GM19463 (cell line): ENCODE measurements around the gene RECQL5.

Experiments used
- ATAC-seq: cut with Tn5 transposase; IDR thresholded peaks from one replicate; pipeline ENCODE4 v1.9.1; 2021; ENCODE audit warnings: mild to moderate bottlenecking, moderate library complexity; ENCODE audit not compliant: unreplicated experiment

RECQL5 gene

DNA sequence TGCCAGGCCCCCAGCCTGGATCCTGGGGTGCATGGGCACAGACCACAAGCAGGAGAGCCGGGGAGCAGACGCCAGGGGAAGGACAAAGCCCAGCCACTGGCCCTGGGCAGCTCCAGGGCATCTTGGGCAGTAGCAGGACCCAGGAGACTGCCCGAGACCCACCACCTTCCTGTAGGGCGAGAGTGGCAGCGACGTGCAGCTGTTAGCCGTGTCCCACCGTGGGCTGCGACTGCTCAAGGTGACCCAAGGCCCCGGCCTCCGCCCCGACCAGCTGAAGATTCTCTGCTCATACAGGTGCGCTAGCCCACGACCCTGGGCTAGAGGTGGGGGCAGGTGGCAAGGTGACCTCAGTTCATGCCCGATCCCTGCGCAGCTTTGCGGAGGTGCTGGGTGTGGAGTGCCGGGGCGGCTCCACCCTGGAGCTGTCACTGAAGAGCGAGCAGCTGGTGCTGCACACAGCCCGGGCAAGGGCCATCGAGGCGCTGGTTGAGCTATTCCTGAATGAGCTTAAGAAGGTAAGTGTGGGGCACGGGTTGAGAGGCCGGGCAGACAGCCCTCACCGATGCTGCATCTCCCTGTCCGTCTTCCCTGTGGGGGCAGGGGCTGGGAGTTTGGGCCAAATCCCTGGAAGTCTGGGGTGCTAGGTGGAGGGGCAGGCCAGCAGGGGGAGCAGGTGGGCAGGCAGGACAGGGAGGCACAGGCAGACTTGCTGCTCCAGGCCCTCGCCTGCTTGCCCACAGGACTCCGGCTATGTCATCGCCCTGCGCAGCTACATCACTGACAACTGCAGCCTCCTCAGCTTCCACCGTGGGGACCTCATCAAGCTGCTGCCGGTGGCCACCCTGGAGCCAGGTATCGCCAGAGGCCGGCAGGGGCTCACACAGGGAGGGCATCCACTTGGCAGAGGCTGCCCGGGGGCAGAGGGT lies 47.2 kb downstream of the RECQL5 start:
- no peak for ATAC-seq

DNA sequence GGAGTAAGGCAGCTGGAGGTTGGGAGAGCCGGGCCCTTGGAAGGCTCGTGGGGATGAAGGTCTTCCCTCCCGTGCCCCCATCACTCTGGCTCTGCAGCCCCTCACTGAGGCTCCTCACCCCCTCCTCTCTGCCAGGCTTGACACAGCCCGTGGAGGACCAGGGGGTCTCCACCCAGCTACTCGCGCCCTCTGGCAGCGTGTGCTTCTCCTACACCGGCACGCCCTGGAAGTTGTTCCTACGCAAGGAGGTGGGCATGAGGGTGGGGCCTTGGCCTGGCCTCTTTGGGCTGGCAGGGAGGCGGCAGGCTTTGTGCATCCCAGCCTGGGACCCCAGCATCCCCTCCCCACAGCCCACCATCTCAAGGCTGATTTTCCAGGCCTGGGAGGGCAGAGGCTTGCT lies 49.3 kb downstream of the RECQL5 start:
- no peak for ATAC-seq

DNA sequence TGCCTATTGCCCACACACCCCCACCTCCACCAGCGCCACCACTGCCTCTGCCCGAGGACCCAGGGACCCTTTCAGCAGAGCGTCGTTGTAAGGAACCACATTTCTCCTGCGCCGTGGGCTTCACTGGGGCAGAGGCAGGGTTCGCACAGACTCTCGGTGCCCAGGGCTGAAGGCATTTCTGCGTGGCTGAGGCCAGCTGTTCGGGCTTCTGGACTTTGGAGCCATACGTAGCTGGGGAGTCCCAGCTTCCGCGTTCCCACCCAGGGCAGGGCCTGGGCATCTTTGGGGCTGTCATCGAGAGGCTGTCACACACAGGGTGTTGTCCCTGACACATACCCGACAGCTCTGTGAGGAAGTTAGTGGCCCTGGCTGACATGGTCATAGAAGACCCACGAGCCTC lies 49.7 kb downstream of the RECQL5 start:
- ATAC-seq, result no peak

DNA sequence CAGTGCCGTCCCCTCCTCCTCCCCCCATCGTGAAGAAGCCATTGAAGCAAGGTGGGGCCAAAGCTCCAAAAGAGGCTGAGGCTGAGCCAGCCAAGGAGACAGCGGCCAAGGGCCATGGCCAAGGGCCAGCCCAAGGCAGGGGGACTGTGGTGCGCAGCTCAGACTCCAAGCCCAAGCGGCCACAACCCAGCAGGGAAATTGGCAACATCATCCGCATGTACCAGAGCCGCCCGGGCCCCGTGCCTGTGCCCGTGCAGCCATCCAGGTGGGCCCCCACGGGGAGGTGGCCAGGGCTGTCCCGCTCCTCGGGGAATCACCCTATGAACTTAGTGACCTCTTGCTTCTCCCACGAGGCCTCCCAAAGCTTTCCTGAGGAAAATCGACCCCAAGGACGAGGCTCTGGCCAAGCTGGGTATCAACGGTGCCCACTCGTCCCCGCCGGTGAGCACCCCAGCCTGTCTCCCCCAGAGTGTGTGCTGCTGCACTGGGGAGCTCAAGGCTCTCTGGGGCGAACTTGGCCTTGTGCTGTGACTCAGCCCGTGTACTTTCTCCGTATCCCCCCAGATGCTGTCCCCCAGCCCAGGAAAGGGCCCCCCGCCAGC lies 50.3 kb downstream of the RECQL5 start:
- no peak for ATAC-seq

DNA sequence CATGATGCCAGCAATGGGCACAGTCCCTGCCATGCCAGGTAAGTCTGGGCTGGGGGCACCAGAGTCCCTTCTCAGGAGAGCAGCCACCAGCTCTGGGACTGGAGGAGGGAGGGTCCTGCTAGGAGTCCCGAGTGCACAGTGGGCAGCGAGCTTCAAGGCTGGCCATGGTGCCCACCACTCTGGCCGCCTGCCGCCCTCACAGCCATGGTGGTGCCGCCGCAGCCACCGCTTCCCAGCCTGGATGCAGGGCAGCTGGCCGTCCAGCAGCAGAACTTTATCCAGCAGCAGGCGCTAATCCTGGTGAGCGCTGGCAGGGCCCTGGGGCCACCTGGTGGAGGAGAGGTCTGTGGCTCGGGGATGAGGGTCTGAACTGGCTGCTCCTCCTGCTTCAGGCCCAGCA lies 51.7 kb downstream of the RECQL5 start:
- ATAC-seq, result no peak

DNA sequence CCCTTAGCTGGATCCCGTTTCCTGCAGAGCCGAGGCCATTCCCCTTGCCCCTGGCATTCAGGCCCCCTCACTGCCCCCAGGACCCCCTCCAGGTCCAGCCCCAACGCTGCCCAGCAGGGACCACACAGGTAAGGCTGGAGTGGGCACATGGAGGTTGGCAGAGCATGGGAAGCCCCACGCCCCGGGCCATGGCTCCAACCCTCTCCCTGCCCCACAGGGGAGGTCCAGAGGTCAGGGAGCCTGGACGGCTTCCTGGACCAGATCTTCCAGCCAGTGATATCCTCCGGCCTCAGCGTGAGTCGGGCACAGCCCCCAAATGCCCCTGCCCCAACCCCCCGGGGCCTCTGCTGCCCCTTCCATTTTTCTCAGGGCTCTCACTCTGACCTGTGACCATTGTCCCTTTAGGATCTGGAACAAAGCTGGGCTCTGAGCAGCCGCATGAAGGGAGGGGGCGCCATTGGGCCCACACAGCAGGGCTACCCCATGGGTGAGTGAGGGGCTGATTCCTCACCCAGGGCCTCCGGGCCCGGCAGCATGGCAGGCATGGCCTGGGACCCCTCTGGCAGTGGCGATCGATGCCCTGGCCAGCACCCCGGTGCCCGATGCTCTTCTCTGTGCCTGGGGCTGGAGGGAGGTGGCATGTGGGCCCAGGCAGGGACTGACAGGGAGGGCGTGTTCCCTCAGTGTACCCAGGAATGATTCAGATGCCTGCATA lies 52.2 kb downstream of the RECQL5 start:
- no peak for ATAC-seq

DNA sequence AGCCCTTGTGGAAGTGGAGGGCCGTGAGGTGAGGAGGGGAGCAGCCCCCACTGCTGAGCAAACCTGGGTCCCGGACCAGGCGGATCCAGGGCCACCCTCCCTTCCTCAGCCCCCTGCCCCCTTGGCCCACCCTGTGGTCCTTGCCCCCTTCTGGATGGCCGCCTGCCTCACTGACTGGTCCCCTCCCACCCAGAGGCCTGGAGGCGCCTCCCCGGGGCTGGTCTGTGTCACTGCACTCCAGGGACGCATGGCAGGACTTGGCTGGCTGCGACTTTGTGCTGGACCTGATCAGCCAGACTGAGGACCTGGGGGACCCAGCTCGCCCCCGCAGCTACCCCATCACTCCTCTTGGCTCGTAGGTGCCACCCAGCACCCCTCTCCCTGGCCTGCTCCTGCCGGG lies 52.9 kb downstream of the RECQL5 start:
- no peak for ATAC-seq

DNA sequence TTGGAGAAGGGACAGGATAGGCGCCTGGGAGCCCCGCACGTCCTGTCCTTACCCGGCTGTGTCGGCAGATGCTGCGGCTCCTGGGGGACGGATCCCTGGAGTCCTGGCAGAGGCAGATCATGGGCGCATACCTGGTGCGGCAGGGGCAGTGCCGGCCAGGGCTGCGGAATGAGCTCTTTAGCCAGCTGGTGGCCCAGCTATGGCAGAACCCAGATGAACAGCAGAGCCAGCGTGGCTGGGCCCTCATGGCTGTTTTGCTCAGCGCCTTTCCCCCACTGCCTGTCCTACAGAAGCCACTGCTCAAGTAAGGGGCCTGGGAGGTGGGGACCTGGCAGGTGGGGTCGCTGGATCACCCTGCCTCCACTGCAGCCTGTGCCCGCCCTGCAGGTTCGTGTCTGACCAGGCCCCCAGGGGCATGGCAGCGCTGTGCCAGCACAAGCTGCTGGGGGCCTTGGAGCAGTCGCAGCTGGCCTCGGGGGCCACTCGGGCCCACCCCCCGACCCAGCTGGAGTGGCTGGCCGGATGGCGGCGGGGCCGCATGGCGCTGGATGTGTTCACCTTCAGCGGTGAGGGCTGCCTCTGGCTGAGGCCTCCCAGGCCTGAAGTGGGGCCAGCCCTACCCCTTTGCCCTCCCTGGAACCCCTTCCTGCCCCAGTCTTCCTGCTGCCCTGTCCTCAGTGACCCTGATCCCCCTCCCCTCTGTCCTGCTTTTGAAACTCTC lies 53.9 kb downstream of the RECQL5 start:
- ATAC-seq, result no peak

DNA sequence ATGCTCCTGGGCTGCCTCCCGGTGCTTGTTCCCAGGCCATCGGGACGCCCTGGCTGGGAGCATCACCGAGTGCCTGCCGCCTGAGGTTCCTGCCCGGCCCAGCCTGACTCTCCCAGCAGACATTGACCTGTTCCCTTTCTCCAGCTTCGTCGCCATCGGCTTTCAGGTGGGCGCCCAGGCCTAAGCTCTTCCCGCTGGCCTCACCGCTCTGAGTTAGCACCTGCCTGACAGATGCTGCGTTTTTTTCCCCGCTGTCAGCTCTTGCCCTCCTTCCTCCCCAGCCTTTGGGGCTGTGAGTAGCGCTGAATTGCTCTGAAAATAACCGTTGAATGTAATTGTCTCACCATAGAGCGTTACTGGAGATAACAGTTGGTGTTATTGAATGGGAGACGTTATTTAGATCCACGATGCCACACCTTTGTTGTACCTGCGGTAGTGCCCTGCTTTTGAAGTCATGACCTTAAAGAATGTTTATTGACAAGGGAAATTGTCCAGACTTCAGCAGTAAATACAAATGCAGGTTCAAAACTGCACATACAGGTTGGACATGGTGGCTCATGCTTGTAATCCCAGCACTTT lies 55.0 kb downstream of the RECQL5 start:
- no peak for ATAC-seq

DNA sequence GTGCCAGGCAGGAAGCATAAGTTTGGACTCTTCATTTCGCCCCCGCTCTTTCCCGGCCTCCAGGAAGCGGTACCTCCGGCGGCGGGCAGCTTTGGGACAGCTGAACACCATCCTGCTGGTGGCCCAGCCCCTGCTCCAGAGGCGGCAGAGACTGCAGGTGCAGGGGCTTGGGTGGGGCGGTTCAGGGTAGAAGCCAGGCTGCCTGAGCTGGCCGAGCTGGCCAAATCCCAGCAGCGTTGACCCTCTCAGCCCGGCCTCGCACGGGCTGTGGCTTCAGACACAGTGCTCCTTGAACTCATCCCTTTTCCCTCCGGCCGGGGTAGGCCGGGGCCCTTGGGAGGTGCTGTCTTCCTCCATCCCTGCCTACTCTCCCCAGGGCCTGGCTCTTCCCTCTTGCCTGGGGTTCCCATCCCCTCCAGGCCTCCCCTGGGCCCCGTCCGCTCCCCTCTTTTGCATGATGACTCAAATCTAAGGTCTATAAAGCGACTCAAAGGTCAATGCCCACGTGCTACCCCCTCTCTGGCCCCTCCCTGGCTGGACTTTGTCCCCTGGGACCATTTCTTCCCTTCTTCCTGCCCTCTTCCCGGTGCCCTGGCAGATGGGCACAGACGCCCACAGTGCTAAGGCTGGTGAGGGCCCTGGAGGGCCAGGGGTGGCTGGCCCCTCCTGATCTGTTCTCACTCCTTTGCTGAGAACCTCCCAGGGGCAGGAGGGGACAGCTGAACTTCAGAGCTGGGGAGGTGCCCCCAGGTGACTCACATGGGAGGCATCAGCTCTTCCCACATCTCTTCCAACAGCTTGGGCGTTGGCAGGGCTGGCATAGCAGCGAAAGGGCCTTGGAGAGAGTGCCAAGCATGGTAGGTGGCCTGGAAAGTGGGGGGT lies 56.6 kb downstream of the RECQL5 start:
- ATAC-seq, result no peak

DNA sequence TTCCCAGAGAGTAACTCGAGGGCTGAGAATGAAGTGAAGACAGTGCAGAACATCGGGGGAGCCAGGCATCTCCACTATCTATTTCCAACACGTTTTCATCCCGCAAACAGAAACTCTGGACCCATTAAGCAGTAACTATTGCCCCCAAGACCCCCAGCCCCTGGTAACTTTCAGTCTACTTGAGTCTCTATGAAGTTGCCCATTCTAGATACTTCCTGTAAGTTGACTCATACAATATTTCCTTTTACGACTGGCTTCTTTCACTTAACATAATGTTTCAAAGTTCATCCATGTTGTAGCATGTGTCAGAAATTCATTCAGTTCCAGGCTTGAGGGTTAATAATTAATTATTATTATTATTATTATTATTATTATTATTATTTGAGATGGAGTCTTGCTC lies 59.9 kb downstream of the RECQL5 start:
- ATAC-seq, result no peak

DNA sequence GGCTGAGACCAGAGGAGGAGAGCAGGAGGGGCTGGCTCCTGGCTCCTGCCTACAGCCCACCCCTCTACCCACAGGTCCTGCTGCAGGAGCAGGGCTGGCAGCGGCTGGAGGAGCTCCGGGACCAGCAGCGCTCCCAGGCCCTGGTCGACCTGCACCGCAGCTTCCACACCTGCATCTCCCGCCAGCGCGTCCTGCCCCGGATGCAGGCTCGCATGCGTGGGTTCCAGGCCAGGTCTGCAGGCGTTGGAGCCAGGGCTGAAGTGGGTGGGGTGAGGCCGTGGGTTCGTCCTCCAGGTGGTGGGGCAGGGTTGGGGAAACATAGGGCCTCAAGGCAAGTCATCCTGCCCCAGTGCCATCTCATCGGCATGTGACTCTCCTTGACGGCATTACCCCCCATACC lies 61.2 kb downstream of the RECQL5 start:
- no peak for ATAC-seq

DNA sequence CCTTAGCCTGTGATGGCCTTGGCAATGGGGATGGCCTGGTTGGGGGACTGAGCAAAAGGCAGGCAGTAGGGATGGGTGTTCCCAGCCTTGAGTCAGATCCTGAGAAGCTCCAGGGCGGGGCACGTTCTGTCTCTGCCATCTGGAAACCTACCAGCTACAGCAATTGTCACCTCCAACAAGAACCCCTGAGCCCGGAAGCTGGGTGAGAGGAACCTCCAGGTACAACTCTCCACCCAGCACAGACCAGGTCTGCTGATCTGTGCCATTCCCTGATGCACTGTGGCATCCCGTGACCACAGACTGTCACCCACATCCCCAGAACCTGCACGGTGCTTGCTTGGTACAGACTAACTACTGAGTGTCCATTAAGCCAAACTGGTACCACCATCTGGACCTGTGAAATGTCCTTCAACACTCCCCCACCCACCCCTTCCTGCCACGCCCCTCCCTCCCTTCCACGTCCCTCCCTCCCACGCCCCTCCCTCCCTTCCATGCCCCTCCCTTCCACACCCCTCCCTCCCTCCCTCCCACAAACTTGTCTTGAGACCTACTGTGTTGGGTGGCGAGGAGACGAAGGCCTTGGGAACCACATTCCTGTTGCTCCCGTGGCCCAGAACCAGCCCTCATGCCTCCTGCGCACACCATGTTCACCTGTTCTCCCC lies 62.8 kb downstream of the RECQL5 start:
- no peak for ATAC-seq

DNA sequence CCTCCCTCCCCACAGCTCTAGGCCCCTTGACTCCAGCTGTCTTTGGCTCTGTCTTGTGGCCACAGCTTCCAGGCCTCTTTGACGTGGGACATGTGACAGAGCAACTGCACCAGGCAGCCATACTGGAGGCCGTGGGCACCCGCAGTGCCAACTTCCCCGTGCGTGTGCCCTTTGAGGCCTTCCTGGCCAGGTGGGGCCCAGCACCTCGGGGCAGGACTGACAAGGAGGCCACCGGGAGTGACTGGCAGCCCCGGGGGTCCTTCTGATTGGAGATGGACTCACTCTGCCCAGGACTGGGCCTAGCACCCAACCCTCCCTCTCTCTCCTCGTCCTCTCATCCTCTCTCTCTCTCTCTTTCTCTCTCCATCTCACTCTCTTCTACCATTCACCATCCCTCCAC lies 63.8 kb downstream of the RECQL5 start:
- no peak for ATAC-seq

DNA sequence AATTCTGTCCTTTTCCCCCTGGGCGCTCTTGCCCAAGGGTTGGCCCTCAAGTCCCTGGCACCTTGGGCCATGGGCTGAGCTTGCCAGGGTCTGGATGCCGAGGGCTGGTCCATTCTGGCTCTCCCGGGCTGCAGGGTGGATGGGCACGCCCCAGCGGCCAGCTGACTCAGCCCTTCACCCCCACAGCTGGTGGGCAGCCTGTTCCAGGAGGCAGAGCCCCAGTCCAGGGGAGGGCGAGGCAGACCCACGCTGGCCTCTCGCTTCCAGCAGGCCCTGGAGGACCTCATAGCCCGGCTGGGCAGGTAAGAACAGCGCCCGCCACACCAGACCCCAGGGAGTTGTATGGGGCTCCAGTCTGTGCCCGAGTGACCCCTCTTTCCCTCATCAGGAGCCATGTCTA lies 64.3 kb downstream of the RECQL5 start:
- ATAC-seq, result no peak

DNA sequence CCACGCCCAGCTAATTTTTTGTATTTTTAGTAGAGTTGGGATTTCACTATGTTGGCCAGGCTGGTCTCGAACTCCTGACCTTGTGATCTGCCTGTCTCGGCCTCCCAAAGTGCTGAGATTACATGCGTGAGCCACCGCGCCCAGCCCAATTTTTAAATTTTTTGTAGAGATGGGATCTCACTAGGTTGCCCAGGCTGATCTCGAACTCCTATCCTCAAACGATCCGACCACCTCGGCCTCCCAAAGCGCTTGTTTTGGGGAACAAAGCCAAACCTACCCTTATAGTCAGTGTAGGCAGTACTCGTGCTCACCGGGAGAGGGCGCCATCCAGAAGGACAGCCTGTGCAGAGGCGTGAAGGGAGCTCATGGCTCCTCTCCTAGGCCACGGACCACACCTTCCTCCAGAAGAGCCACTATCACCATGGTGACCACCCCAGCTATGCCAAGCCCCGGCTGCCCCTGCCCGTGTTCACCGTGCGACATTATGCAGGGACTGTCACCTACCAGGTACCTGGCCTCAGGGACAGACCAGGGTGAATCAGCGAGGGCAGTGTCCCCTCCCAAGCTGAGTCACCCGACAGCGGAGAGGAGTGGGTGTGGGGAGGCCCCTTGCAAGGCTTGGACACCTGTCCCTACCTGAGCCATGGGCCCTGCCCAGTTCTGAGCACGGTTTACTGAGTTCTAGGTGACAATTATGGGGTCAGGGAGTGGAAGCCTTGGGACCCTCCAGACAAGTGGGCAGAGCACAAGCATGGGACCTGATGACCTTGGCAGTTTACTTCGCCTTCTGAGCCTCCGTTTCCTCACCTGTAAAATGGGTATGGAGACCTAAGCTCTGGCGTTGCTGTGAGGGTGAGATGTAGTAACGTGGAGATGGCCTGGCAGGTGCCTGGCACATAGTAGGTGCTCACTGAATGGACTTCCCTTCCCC lies 65.6 kb downstream of the RECQL5 start:
- no peak for ATAC-seq

DNA sequence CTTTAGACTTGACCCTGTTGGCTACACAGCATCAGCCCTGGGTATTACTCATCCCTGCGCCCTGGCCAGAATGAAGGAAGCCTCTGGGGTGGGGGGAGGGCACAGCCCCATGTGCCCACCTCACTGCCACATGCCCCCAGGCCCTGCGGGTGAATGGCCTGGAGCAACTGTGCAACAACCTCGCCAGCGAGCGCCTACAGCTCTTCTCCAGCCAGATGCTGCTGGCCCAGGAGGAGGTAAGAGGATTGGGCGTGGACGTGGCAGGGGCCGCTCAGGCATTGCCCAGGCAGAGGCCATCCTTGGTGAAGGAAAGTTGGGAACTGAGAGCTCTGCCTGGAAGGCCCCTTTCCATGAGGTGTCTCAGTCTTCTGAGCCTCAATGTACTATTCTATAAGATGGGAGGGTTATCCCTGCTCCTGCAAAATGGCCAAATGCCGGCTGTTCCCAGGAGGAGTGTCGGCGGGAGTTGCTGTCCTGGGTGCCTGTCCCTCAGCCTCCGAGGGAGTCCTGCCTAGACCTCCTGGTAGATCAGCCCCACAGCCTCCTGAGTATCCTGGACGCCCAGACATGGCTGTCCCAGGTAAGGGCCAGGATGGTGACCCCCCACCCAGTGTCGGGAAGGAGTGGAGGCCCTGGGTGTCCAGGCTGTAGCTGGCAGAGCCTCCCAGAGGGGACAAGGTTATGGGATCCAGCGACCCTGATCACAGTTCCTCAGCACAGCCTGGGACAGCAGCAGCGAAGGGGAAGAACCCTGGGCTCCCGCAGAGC lies 70.5 kb downstream of the RECQL5 start:
- no peak for ATAC-seq

DNA sequence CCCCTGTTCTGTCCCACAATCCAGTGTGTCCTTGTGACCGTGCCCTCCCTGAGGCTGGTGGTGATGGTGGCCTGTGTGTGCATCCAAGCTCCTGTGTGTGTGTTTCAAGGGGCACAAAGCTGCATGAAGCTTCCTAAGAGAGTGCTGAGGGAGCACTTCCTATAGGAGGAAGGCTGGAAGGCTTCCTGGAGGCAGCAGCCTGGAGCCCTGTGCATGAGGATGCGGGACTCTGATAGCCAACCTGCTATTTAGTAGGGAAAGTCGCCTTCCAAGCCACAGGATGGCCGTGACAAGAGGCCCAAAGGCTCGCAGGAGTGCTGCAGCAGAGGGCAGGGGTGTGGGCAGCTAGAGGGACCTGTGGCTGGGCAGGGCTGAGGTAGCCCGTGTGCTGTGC lies 71.0 kb downstream of the RECQL5 start:
- ATAC-seq, result no peak
